GM04504 (cell line): ENCODE data around the gene CCDC142.
"Not testable (repeated sequence)": the region's sequence is repeated elsewhere in the genome, so short reads cannot be mapped to it uniquely, and the experiment has no call there.

Source experiments
- DNase-seq: peaks from one replicate; pipeline ENCODE4 v3.0.0-alpha.2; 2012; ENCODE audit warnings: low read depth

Gene CCDC142

DNA sequence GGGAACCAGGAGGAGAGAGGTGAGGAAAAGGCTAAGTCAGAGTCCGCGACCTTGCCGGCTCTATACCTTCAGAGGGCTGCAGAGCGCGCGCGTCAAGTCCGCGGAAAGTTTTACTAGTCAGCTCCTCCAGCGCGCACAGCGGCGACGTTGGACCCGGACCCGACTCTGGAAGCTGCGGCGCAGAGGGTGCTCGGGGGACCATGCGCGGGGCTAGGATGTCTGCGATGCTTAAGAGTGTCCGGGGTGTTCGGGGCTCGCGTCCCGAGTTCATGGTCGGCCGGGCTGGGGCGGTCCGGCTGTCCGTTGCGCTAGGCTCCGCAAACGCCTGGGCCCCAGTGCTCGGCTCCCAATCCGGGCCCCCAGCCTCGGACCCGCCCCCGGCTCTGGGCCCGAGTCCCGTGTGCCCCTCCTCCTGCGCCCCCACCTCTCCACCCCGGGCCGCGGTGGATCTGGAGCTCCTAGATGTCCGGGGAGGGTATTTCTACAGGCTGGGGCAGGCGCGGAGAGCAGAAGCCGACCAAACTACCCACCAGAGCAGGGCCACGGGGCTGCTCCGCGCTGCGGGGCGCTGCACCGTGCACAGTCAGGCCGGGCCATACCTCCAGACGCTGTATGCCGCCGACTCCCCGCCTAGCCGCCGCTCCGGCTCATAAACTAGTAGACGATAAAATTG lies 16.6 kb upstream of the CCDC142 start, which contains the start of gene LBX2:
LBX2 (minus strand) TSS at position 337 of the 673 bp plus-strand sequence; CDS start at position 271, 66 bp downstream.
- DNase-seq = no peak

DNA sequence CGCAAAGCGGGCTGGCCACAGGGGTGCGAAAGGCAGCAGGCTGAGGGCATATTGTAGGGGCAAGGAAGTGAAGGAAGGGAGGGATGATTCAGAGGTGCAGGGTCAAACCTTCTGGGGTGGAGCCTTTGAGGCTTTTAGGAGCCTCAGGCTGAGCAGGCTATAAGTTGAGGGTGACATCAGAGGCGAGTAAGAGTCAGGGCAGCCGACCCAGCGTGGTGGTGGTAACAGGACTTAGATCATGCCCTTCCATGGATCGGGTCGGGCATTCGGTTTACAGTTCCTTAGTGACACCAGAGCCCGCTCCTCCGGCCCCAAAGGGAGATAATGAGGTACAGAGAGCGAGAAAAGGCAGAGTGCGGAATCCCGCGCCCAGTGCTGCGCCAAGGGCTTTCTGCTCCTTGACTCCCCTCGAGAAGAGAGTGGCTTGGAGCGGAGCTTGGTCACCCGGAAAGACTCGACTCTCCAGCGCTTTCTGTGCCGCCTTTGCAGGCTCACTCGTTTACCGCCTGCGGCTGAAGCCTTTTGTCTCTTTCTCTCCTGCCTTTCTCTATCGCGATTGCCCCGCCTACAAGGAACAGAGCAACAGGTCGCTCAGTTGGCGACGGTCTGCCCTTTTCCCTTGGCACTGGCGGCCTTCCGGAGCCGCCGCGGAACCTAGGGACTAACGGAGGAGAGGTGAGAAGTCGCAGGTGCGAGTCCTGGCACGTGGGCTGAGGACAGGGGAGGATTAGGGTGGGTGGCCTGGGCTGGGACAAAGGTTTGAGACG lies 15.9 kb upstream of the CCDC142 start:
- DNase-seq = no peak

DNA sequence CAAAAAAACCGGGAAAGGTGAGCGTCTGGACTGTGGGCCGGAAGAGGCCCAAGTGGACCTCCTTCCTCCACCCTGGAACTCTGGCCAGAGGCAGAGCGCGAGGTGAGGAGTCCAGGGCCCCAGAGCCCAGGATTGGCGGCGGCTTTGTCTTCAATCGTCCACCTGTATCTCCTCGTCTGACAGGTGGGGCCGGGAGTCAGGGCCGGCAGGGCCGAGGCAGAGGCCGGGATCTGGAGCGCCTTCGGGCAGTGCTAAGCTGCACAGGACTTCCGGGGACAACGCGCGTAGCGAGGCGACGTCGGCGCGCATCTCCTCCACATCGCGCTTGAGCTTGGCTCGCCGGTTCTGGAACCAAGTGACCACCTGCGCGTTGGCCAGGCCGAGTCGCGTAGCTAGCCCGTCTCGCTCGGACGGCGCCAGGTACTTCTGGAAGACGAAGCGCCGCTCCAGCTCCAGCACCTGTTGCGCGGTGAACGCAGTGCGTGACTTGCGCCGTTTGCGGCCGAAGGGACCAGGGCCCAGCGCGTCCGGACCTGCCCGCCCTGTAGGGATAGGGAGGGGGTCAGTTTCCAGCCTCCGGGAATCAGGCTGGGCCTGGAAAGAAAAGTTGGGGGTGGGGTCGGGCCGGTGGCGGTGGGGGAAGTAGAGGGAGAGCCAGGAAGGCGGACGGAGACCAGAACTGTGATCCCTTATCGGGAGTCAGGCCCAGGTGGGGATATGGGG lies 15.1 kb upstream of the CCDC142 start:
- DNase-seq = no peak

DNA sequence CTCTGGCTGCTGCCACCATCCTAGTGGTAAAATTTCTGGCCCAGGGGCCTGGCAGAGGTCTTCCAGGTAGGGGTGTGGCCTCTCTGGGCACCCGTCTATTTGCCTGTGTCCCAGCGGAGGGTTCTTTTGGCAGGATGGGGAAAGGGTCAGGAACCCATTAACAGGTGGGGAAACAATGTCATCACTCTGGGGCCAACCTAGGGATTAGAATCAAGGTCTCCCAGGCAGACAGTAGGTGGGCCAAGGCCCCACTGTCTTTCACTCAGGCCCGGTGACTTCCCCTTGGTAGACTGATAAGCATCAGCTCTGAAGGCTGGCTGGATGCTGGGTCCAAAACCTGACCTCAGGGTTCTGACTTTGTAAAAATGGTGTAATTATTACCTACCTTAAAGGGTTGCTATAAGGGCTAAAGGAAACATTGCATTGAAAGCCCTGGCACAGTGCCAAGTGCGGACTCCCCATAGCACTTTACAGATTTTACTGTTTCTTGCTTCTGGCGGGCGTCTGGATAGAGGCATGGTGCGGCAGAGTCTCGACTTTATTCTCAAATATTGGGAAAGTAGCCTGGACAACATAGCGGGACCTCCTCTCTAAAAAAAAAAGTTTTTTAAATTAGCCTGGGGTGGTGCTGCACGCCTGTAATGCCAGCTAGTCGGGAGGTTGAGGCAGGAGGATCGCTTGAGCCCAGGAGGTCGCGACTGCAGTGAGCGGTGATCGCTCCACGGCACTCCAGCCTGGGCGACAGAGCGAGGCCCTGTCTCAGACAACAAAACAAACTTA lies 14.4 kb upstream of the CCDC142 start:
- no peak for DNase-seq

DNA sequence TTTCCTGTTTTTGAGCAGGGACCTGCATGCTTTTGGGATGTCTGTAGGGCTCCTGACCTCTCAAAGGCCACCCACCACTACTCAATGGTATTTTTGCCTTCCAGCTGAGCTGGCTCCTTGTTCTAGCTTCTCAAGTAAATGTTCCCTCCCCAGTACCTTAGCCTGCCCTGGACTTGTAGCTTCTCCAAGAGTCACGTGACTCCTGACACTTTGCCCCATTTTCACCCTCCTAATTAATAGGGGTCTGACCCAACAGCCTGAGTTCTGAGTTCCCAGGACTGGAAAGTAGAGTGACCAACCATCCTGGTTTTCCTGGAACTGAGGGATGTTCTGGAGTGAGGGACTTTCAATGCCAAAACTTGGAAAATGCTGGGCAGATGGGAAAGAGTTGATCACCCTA lies 12.6 kb upstream of the CCDC142 start:
- DNase-seq = no peak

DNA sequence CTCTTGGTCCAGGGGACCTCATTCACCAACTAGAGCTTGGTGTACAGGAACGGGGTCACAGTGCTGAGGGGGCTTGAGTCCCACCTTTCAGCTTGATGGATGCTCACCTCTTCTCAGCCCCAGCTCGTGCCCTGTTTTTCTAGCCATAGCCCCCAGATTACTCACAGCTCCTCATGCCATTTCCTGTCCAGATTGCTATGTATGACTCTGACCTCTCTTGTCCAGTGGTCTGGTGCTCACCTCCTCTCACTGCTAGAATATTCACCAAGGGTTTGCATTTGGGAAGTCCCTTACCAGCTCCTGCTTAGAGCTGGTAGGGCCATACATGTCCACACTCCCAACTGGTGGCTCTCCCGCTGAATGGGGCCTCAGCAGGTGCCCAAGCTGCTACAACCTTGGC lies 10.7 kb upstream of the CCDC142 start:
- no peak for DNase-seq

DNA sequence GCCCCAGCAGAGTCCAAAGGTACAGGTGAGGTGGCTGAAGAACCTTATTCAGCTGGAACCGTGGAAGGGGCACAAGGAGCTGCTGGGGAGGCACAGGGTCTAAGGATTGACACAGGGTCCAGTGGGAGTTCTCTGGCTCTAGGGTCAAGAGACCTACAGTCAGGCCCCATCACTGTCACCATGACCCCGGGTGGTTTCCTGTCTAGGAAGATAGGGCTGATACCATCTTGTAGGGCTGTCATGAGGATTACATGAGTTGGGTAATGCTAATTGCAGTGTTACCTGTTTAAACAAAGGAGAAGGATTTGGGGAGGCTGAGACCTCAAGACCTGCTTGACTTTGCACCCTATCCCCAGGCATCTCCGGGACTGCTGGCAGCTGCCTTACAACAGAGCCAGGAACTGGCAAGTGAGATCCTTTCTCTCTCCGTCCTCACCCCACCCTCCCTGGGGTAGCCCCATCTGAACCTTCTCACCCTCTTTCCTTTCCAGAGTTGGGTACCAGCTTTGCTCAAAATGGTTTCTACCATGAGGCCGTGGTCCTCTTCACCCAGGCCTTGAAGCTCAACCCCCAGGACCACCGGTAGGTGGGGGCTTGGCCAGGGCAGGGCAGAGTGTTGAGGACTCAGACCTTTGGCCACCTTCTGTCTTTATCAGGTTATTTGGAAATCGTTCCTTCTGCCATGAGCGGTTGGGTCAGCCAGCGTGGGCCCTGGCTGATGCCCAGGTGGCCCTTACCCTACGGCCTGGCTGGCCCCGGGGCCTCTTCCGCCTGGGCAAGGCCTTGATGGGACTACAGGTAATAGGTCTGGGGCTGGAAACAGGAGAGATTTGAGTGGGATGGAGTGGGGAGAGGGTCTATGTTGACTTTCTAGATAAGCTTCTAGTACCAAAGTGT lies 9.1 kb upstream of the CCDC142 start:
- no peak for DNase-seq

DNA sequence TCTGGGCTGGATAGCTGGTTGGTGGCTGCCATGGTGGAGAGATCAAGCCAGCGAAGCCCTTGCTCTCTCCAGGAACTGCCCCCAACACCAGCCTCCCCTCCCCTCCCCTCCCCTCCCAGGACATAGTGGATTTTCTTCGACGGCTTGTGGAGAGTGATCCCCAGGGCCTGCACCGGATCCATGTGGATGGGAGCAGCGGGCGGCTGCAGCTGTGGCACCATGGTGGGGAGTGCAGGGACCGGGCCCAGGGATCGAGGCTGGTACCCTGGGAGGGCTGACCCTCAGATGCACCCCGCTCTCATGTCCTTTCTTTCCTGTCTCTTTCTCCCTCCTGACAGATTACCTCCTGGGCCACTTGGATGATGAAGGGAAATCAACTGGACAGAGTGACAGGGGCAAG lies 7.1 kb upstream of the CCDC142 start:
- no peak for DNase-seq

DNA sequence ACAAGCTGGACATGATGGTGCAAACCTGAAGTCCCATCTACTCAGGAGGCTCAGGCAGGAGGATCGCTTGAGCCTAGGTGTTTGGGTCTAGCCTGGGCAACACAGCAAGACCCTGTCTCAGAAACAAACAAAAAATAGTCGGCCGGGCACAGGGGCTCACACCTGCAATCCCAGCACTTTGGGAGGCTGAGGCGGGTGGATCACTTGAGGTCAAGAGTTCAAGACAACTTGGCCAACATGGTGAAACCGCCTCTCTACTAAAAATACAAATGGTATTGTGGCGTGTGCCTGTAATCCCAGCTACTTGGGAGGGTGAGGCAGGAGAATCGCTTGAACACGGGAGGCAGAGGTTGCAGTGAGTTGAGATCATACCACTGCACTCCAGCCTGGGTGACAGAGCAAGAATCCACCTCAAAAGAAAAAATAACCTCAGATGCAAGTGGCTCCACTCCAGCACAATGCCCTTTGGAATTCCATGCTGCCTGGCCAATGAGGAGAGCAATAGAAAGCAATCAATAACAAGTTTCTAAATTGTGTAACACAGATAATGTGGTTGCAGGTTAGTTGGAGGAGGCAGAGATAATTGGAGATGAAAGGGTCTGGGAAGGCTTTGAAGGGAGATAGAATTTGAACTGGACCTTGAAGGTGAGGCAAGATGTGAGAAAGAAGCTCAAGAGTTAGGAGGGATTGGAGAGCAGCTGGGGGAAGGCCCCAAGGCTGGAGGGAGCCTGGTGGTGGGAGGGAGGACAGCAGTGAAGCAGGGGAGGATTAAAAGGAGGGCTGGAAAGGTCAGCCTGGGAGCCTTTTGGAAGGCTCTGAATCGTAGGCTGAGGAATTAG lies 6.1 kb upstream of the CCDC142 start:
- DNase-seq = no peak

DNA sequence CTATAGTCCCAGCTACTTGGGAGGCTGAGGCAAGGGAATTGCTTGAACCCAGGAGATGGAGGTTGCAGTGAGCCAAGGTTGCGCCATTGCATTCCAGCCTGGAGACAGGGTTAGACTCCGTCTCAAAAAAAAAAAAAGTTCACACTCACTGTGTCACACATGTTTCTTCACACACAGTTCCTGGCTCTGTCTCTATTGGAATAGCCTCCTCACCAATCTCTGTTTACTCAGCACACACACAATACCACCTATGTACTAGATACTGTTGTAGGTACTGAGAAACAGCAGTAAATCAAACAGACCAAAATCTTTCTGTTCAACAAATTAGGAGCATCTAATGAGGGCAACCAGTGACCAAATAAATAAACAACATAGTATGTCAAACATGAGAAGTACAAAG lies 3.3 kb upstream of the CCDC142 start:
- DNase-seq = no peak

DNA sequence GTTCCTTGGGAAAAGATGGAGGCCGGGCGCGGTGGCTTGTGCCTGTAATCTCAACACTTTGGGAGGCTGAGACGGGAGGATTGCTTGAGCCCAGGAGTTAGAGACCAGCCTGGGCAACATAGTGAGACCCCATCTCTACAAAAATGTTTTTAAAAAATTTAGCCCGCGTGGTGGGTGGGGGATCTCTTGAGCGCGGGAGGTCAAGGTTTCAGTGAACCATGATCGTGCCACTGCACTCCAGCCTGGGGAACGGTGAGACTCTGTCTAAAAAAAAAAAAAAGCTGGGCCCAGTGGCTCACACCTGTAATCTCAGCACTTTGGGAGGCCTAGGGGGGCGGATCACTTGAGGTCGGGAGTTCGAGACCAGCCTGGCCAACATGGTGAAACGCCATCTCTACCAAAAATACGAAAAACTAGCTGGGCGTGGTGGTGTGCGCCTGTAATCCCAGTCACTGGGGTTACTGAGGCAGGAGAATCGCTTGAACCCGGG lies 922 bp upstream of the CCDC142 start:
- not testable (repeated sequence) for DNase-seq

DNA sequence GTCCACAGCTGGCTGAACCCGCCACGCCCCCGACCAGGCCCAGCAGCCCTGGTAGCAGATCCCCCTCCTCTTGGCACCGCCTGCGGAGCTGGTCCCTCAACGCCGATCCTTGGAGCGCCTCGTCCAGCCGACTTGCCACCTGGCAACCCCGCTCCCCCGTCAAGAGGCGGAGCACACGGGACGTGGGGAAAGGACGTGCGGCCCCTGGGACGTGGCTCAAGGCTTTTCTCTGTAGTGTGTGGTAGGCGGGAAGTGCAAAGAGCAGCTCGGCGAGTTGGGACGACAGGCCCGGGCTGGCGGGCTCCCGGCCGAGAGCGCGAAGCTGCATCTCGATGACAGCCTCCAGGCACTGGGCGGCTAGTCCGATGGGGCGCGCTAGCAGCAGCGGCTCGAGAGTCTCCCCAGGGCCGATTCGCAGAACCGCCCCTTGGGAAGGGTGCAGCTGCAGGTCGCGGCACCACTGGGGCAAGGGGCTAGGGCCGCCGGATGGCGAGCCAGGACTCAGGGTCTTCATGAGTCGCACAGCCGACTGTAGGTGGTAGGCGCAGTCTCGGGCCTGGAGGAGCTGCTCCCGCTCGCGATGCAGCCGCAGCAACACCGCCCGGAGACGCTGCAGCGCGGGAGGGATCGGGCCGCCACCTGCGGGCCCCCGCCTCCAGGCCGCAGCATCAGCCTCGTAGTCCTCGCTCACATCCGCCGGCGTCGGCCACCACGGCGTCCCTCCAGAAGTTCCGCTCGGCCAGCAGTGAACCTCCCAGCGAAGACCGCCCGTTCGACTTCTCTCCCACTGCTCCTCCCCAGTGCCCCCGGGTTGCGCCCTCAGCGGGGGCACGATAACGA lies 617 bp downstream of the CCDC142 start:
- no peak for DNase-seq

DNA sequence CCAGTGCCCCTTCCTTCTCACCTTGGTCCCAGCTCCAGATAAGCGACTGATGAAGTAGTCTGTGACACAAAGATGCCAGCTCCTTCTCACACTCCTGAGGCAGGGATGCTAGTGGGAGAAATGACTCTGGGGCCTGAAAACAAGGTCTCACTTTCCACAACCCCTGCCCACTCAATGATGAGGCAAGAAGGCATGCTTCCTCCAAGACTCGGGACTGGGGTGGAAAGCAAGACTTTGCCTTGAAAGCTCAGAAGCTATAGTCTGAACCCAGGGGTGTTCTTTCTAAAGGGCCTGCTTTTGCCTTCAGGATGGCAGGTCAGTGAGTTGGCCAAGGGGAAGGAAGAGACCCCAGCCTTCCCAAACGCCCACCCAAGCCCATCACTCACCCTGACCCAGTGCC lies 1.4 kb downstream of the CCDC142 start:
- DNase-seq = no peak

DNA sequence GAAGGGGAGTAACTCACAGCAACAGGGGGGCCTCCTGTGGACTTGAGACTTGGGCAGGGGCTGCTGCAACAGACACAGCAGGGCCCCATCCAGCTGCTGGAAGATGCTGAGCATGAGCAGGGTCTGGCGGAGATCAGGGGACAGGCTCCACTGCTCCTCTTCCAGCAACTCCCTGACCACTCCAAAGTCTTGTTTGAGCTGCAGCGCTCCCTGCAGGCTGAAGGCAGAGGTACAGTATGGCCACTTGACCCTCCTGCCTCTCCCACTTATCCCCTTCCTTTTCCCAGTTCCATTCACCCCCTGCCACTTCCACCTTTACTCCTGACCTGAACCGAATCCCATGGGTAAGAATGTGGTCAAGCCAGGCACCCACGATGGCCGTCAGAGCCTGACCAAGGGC lies 7.9 kb downstream of the CCDC142 start:
- DNase-seq = no peak

DNA sequence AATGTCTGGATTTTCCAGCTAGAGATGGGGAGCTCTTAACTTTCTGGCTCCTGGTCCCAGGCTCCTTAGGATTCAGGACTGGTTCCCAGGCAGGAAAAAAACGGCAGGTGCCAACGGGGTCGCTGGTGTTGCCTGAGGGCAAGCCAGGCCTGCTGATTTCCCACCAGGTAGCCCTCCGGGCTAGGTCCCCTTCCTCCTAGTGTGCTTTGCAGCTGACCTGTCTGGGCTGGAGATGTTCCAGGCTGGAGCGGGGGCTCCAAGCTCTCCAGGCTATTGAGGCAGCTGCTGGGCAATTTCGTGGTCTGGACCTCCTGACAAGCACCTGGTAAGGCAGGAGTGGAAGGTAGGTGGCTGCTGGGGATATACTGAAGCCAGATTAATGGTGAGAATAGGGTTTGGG lies 8.3 kb downstream of the CCDC142 start:
- no peak for DNase-seq

DNA sequence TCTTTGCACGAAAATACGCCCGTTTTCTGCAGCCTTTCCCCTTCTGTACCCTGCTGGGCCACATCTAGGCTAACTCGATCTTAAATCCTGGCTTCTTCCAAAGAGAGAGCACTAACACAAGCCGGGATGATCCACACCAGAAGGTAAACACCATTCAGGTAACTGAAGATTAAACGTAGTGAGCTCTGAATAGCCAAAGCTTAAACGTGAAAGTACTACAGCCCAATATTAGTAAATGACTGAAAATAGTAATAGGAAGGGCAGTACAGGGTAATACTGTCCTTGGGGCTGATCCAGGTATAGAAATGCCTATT lies 9.9 kb downstream of the CCDC142 start:
- DNase-seq = no peak

DNA sequence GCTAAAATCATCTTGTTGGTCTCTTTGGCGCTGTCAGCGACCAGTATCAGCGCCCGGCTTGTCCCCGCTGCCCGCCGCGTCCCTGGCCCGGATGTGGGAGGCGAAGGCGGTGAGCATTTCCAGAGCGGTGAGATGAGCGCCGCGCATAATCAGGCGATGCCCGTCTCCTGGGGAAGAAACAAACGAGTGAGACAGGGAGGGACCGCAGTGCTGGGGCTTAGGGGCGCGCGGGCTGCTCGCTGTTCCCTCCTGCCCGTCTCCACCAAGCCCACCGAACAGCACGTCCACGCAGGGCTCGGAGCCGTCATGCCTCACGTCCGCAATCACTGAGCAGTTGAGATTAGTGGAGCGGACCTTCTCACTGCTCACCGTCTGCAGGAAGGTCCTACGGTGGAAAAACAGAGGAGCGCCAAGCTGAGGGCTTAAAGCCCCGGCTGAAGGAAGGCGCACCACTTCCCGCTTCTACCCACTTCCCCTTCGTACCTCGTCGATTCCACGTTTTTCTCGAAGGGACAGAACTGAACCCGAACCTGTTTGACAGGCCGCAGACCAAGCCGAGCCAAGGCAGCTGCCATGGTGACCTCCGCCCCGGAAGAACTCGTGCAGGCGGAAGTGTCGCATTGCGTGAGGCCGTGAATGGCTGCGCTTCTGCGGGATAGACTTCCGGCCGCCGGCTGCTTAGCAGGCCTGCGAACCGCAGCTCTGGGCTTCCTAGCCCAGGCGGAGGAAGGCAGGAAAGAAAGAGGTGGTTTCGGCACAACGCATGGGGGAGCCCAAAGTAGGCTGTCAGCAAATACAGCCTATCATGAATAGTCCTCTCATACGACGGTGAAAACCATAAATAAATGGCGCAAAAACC lies 10.5 kb downstream of the CCDC142 start, which contains the start of gene MRPL53:
MRPL53 (minus strand) TSS at position 595 of the 859 bp plus-strand sequence; CDS start at position 575, 20 bp downstream.
- DNase-seq = peak; percentile 86
